Measurements from ENCODE around the gene NSUN7. TPM values are rescaled to one million over a fixed set of nuclear protein-coding genes. Genes with fewer than 3 reads are reported as not detected.

NSUN7 gene
- total and polyA plus RNA-seq, 9 of the 15 experiments (the other 6 are each of a cell fraction or from before 2014, with no cell fraction given) = not detected

DNA sequence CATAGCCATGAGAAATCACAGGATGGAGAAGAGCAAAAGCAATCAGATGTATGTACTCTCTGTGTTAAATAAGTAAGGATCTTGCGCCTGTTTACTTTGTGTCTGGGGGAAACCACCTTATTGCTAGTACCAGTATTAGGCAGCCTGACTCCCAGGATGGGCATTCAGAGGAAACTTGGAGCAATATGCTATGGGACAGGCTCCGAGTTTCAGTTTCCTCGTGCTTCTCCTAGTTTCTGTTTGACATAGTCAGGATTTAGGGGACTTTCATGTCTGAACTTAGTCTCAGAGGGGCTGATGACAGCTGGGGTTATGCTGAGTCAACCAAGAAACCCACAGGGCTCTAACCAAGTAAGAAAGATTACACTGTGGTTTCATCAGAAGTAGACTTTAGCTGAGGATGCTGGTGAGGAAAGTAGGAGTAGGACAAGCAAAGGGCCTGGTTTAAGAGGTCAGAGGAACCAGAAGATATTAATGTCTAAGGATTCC is 13.5 kb downstream of the NSUN7 start (continued):
- TF ChIP-seq, protein P1, sequence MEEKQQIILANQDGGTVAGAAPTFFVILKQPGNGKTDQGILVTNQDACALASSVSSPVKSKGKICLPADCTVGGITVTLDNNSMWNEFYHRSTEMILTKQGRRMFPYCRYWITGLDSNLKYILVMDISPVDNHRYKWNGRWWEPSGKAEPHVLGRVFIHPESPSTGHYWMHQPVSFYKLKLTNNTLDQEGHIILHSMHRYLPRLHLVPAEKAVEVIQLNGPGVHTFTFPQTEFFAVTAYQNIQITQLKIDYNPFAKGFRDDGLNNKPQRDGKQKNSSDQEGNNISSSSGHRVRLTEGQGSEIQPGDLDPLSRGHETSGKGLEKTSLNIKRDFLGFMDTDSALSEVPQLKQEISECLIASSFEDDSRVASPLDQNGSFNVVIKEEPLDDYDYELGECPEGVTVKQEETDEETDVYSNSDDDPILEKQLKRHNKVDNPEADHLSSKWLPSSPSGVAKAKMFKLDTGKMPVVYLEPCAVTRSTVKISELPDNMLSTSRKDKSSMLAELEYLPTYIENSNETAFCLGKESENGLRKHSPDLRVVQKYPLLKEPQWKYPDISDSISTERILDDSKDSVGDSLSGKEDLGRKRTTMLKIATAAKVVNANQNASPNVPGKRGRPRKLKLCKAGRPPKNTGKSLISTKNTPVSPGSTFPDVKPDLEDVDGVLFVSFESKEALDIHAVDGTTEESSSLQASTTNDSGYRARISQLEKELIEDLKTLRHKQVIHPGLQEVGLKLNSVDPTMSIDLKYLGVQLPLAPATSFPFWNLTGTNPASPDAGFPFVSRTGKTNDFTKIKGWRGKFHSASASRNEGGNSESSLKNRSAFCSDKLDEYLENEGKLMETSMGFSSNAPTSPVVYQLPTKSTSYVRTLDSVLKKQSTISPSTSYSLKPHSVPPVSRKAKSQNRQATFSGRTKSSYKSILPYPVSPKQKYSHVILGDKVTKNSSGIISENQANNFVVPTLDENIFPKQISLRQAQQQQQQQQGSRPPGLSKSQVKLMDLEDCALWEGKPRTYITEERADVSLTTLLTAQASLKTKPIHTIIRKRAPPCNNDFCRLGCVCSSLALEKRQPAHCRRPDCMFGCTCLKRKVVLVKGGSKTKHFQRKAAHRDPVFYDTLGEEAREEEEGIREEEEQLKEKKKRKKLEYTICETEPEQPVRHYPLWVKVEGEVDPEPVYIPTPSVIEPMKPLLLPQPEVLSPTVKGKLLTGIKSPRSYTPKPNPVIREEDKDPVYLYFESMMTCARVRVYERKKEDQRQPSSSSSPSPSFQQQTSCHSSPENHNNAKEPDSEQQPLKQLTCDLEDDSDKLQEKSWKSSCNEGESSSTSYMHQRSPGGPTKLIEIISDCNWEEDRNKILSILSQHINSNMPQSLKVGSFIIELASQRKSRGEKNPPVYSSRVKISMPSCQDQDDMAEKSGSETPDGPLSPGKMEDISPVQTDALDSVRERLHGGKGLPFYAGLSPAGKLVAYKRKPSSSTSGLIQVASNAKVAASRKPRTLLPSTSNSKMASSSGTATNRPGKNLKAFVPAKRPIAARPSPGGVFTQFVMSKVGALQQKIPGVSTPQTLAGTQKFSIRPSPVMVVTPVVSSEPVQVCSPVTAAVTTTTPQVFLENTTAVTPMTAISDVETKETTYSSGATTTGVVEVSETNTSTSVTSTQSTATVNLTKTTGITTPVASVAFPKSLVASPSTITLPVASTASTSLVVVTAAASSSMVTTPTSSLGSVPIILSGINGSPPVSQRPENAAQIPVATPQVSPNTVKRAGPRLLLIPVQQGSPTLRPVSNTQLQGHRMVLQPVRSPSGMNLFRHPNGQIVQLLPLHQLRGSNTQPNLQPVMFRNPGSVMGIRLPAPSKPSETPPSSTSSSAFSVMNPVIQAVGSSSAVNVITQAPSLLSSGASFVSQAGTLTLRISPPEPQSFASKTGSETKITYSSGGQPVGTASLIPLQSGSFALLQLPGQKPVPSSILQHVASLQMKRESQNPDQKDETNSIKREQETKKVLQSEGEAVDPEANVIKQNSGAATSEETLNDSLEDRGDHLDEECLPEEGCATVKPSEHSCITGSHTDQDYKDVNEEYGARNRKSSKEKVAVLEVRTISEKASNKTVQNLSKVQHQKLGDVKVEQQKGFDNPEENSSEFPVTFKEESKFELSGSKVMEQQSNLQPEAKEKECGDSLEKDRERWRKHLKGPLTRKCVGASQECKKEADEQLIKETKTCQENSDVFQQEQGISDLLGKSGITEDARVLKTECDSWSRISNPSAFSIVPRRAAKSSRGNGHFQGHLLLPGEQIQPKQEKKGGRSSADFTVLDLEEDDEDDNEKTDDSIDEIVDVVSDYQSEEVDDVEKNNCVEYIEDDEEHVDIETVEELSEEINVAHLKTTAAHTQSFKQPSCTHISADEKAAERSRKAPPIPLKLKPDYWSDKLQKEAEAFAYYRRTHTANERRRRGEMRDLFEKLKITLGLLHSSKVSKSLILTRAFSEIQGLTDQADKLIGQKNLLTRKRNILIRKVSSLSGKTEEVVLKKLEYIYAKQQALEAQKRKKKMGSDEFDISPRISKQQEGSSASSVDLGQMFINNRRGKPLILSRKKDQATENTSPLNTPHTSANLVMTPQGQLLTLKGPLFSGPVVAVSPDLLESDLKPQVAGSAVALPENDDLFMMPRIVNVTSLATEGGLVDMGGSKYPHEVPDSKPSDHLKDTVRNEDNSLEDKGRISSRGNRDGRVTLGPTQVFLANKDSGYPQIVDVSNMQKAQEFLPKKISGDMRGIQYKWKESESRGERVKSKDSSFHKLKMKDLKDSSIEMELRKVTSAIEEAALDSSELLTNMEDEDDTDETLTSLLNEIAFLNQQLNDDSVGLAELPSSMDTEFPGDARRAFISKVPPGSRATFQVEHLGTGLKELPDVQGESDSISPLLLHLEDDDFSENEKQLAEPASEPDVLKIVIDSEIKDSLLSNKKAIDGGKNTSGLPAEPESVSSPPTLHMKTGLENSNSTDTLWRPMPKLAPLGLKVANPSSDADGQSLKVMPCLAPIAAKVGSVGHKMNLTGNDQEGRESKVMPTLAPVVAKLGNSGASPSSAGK (IDR thresholded peaks at IDR 0.05) = peak; percentile 13; the same call in 1 of the 2 replicates
- TF ChIP-seq ZNF584 (CRISPR knock-in tag; IDR thresholded peaks at IDR 0.05; ENCODE audit: low read depth) (peak; percentile 76), EP300 (IDR thresholded peaks at IDR 0.05; ENCODE audit: low read length) (peak; percentile 61; the same call in 1 of the 2 replicates), RCOR1 (IDR thresholded peaks at IDR 0.05; ENCODE audit: borderline replicate concordance in 1 of 2, low read depth in 2 of 2, low read length in 2 of 2) (peak in 1 of 2 experiments; percentile 51; a peak in 1 of 4 replicates)

All from K562 (cell line).